Astrocyte (in vitro differentiated cells and primary cell): ENCODE measurements around the gene FHOD1.

Experiments
- EZH2 ChIP-seq: IDR thresholded peaks from 2 replicates; pipeline ENCODE4 v1.6.1; 2012; ENCODE audit warnings: mild to moderate bottlenecking, low read length, inconsistent platforms; ENCODE audit not compliant: insufficient read depth
- TF ChIP-seq, protein P1 (sequence below): IDR thresholded peaks from 2 replicates; pipeline ENCODE4 v1.5.1; 2011; ENCODE audit warnings: low read depth, mild to moderate bottlenecking, inconsistent platforms, low read length, moderate library complexity; ENCODE audit not compliant: insufficient read depth

- TF ChIP-seq, protein P1, sequence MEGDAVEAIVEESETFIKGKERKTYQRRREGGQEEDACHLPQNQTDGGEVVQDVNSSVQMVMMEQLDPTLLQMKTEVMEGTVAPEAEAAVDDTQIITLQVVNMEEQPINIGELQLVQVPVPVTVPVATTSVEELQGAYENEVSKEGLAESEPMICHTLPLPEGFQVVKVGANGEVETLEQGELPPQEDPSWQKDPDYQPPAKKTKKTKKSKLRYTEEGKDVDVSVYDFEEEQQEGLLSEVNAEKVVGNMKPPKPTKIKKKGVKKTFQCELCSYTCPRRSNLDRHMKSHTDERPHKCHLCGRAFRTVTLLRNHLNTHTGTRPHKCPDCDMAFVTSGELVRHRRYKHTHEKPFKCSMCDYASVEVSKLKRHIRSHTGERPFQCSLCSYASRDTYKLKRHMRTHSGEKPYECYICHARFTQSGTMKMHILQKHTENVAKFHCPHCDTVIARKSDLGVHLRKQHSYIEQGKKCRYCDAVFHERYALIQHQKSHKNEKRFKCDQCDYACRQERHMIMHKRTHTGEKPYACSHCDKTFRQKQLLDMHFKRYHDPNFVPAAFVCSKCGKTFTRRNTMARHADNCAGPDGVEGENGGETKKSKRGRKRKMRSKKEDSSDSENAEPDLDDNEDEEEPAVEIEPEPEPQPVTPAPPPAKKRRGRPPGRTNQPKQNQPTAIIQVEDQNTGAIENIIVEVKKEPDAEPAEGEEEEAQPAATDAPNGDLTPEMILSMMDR, result no peak
- TF ChIP-seq EZH2, result no peak
These were observed 36.7 kb upstream of the FHOD1 start for GRCh38 chr16:67283826-67284555.
